ENCODE measurements around the gene ZCCHC7. TPM values are rescaled to one million over a fixed set of nuclear protein-coding genes. Genes with fewer than 3 reads are reported as not detected.

ZCCHC7 gene
- total RNA-seq, 1 experiment from 2014 or later = 27.9 TPM

DNA sequence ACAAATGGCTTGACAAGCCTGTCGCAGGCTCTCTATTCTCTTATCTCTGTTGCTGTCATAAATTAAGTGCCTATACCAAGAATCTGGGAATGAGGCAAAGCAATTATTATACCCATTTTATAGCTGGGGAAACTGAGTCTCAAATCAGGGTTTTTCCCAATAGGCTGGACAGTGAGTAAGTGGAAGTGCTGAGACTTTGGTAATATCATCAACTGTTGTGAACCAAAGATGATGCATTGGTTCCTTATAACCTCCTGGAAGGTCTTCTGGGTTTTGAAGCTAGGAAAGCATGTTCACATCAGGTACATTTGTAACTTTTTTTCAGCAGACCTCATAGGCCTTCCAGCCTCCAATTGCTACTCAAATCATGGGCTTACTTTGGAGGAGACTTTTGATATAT lies 25.6 kb upstream of the ZCCHC7 start:
- POLR2A ChIA-PET (ENCODE audit: low non-redundant PET) = no interaction called here
- intact Hi-C loops (cut with micrococcal nuclease; ENCODE audit: unreplicated experiment) = loop anchor here (10.0 kb wide), 1 partner anchor 60 kb away; no protein-coding TSS in a partner anchor

DNA sequence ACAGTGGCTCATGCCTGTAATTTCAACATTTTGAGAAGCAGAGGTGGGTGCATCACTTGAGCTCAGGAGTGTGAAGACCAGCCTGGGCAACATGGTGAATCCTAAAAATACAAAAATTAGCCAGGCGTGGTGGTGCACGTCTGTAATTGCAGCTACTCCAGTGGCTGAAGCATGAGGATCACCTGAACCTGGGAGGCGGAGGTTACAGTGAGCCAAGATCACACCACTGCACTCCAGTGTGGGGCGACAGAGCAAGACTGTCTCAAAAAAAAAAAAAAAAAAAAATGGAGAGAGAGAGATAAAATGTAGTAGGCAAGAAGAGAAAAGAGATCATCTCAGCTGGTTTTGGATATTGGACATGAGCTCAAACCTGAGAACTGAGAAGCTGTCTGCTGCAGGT lies 23.7 kb upstream of the ZCCHC7 start:
- Histone ChIP-seq H3K27me3 (replicated peaks; ENCODE audit: insufficient read depth, low read depth, low read length, poor library complexity) (no peaks in the 10 kb centered on the region), H3K9me3 (ENCODE audit: low read depth, low read length, poor library complexity, severe bottlenecking) (no peaks in the 10 kb centered on the region), H3K4me3 (ENCODE audit: low read depth, low read length, poor library complexity, severe bottlenecking) (no peak overlapping the region), H3K27ac (ENCODE audit: low read depth, low read length, poor library complexity, severe bottlenecking) (no peak overlapping the region), H3K4me1 (ENCODE audit: insufficient read depth, low read length, poor library complexity, severe bottlenecking) (no peaks in the 10 kb centered on the region), H3K36me3 (ENCODE audit: insufficient read depth, low read length, poor library complexity, severe bottlenecking) (no peaks in the 10 kb centered on the region)
- TF ChIP-seq EZH2 (IDR thresholded peaks at IDR 0.05; ENCODE audit: borderline replicate concordance, low read depth, low read length, poor library complexity, severe bottlenecking) = no peak
- TF ChIP-seq, protein P1, sequence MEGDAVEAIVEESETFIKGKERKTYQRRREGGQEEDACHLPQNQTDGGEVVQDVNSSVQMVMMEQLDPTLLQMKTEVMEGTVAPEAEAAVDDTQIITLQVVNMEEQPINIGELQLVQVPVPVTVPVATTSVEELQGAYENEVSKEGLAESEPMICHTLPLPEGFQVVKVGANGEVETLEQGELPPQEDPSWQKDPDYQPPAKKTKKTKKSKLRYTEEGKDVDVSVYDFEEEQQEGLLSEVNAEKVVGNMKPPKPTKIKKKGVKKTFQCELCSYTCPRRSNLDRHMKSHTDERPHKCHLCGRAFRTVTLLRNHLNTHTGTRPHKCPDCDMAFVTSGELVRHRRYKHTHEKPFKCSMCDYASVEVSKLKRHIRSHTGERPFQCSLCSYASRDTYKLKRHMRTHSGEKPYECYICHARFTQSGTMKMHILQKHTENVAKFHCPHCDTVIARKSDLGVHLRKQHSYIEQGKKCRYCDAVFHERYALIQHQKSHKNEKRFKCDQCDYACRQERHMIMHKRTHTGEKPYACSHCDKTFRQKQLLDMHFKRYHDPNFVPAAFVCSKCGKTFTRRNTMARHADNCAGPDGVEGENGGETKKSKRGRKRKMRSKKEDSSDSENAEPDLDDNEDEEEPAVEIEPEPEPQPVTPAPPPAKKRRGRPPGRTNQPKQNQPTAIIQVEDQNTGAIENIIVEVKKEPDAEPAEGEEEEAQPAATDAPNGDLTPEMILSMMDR (conservative IDR thresholded peaks at IDR 0.05; ENCODE audit: low read depth, low read length) = no peak
- ChIA-PET CTCF (no interaction called here), POLR2A (ENCODE audit: low non-redundant PET) (no interaction called here)
- BruUV-seq (replicated peaks) = no TSS peak
- no peak for DNase-seq (ENCODE audit: low spot score)
- intact Hi-C loops (cut with micrococcal nuclease; ENCODE audit: unreplicated experiment) = loop anchor here (10.0 kb wide), 1 partner anchor 58 kb away; no protein-coding TSS in a partner anchor

More for the DNA sequence above, 25.6 kb upstream of the ZCCHC7 start:
- DNase-seq (ENCODE audit: low spot score) = no peak
- TF ChIP-seq, protein P1 (conservative IDR thresholded peaks at IDR 0.05; ENCODE audit: low read depth, low read length) = no peak
- no peak for TF ChIP-seq EZH2 (IDR thresholded peaks at IDR 0.05; ENCODE audit: borderline replicate concordance, low read depth, low read length, poor library complexity, severe bottlenecking)
- H3K27ac ChIP-seq (ENCODE audit: low read depth, low read length, poor library complexity, severe bottlenecking) = no peak overlapping the region
- no peaks in the 10 kb centered on the region for H3K4me1 ChIP-seq (ENCODE audit: insufficient read depth, low read length, poor library complexity, severe bottlenecking)
- CTCF ChIA-PET = no interaction called here
- no peaks in the 10 kb centered on the region for H3K9me3 ChIP-seq (ENCODE audit: low read depth, low read length, poor library complexity, severe bottlenecking)
- H3K27me3 ChIP-seq (replicated peaks; ENCODE audit: insufficient read depth, low read depth, low read length, poor library complexity) = no peaks in the 10 kb centered on the region
- no peak overlapping the region for H3K4me3 ChIP-seq (ENCODE audit: low read depth, low read length, poor library complexity, severe bottlenecking)
- no TSS peak for BruUV-seq (replicated peaks)
- H3K36me3 ChIP-seq (ENCODE audit: insufficient read depth, low read length, poor library complexity, severe bottlenecking) = no peaks in the 10 kb centered on the region

- intact Hi-C loops (cut with micrococcal nuclease; ENCODE audit: unreplicated experiment) = loop anchor here (10.0 kb wide), 1 partner anchor 58 kb away; no protein-coding TSS in a partner anchor
- H3K4me1 ChIP-seq (ENCODE audit: insufficient read depth, low read length, poor library complexity, severe bottlenecking) = no peaks in the 10 kb centered on the region
- no peaks in the 10 kb centered on the region for H3K9me3 ChIP-seq (ENCODE audit: low read depth, low read length, poor library complexity, severe bottlenecking)
- H3K4me3 ChIP-seq (ENCODE audit: low read depth, low read length, poor library complexity, severe bottlenecking) = no peak overlapping the region
- BruUV-seq (replicated peaks) = no TSS peak
- CTCF ChIA-PET = no interaction called here
- no peak for TF ChIP-seq EZH2 (IDR thresholded peaks at IDR 0.05; ENCODE audit: borderline replicate concordance, low read depth, low read length, poor library complexity, severe bottlenecking)
- TF ChIP-seq, protein P1 (conservative IDR thresholded peaks at IDR 0.05; ENCODE audit: low read depth, low read length) = no peak
- no peak for DNase-seq (ENCODE audit: low spot score)
- no peaks in the 10 kb centered on the region for H3K27me3 ChIP-seq (replicated peaks; ENCODE audit: insufficient read depth, low read depth, low read length, poor library complexity)
- H3K36me3 ChIP-seq (ENCODE audit: insufficient read depth, low read length, poor library complexity, severe bottlenecking) = no peaks in the 10 kb centered on the region
- no peak overlapping the region for H3K27ac ChIP-seq (ENCODE audit: low read depth, low read length, poor library complexity, severe bottlenecking)
- POLR2A ChIA-PET (ENCODE audit: low non-redundant PET) = no interaction called here
Measured at GRCh38 chr9:37097294-37097693, 23.1 kb upstream of the ZCCHC7 start.

All from A673 (cell line).